ENCODE measurements around the gene GLRA1.

Gene GLRA1

DNA sequence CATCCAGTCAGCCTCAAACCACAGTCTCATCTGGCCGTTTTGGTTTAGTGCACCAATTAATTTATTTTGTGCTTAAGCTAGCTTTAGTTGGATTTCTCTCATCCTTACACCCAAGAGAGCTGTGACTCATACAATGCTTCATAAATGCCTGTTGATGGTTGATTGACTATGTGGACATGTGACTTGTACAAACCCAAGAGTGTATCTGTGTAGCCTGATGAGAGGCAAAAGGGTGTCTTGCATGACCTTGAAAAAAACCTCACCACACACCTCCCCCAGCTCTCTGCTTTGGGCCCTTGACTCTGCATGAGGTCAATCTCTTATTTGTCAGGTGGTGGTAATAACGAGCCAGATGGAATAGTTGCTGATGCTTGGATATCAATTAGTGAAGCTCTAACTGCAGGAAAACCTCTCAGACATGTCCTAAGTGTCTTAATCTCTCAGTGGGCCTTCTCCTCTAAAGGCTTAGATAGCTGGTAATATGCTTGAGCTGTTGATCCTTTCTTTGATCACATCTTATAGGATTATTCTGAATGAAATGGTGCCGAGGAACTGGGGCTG is 10.6 kb upstream of the GLRA1 start:
- Histone ChIP-seq H3K9me3 (ENCODE audit: severe bottlenecking) (peaks cover 18% of the 10 kb centered on the region), H3K27ac (peak overlapping the region; percentile 16), H3K4me3 (ENCODE audit: low read depth, low read length) (no peak overlapping the region), H3K27me3 (ENCODE audit: insufficient read depth, low read depth, severe bottlenecking) (no peaks in the 10 kb centered on the region), H3K36me3 (no peaks in the 10 kb centered on the region)
- TF ChIP-seq CTCF (IDR thresholded peaks at IDR 0.05; ENCODE audit: low read depth, low read length) = no peak
- DNase-seq = peak; percentile 81

- Histone ChIP-seq H3K4me3 (ENCODE audit: low read depth, low read length) (no peak overlapping the region), H3K36me3 (no peaks in the 10 kb centered on the region), H3K27me3 (ENCODE audit: insufficient read depth, low read depth, severe bottlenecking) (peaks cover 3% of the 10 kb centered on the region), H3K27ac (no peak overlapping the region), H3K9me3 (ENCODE audit: severe bottlenecking) (peaks cover 24% of the 10 kb centered on the region)
- DNase-seq = no peak
- TF ChIP-seq CTCF (IDR thresholded peaks at IDR 0.05; ENCODE audit: low read depth, low read length) = no peak
Observed at GRCh38 chr5:151931260-151931659, 6.6 kb upstream of the GLRA1 start.

GRCh38 chr5:151926188-151926587 is 1.5 kb upstream of the GLRA1 start:
- Histone ChIP-seq H3K9me3 (ENCODE audit: severe bottlenecking) (peaks cover 15% of the 10 kb centered on the region), H3K36me3 (no peaks in the 10 kb centered on the region), H3K27me3 (ENCODE audit: insufficient read depth, low read depth, severe bottlenecking) (peaks cover 7% of the 10 kb centered on the region), H3K4me3 (ENCODE audit: low read depth, low read length) (no peak overlapping the region), H3K27ac (peak overlapping the region; percentile 42; the same call in 1 of the 2 replicates)
- DNase-seq = peak; percentile 74
- TF ChIP-seq CTCF (IDR thresholded peaks at IDR 0.05; ENCODE audit: low read depth, low read length) = no peak

GRCh38 chr5:151925340-151925739 is 689 bp upstream of the GLRA1 start:
- H3K27me3 ChIP-seq (ENCODE audit: insufficient read depth, low read depth, severe bottlenecking) = peaks cover 7% of the 10 kb centered on the region
- peak; percentile 52 for DNase-seq
- no peaks in the 10 kb centered on the region for H3K36me3 ChIP-seq
- peak overlapping the region; percentile 36 for H3K4me3 ChIP-seq (ENCODE audit: low read depth, low read length)
- H3K27ac ChIP-seq = peak overlapping the region; percentile 42
- H3K9me3 ChIP-seq (ENCODE audit: severe bottlenecking) = peaks cover 7% of the 10 kb centered on the region
- TF ChIP-seq CTCF (IDR thresholded peaks at IDR 0.05; ENCODE audit: low read depth, low read length) = no peak

GRCh38 chr5:151923866-151924476 is 680 bp downstream of the GLRA1 start:
- H3K27me3 ChIP-seq (ENCODE audit: insufficient read depth, low read depth, severe bottlenecking) = peaks cover 7% of the 10 kb centered on the region
- H3K4me3 ChIP-seq (ENCODE audit: low read depth, low read length) = peak overlapping the region; percentile 36
- H3K36me3 ChIP-seq = no peaks in the 10 kb centered on the region
- TF ChIP-seq CTCF (IDR thresholded peaks at IDR 0.05; ENCODE audit: low read depth, low read length) = peak; percentile 93
- peak; percentile 68 for DNase-seq
- H3K9me3 ChIP-seq (ENCODE audit: severe bottlenecking) = no peaks in the 10 kb centered on the region
- no peak overlapping the region for H3K27ac ChIP-seq

GRCh38 chr5:151921916-151922315 is 2.7 kb downstream of the GLRA1 start:
- no peak overlapping the region for H3K4me3 ChIP-seq (ENCODE audit: low read depth, low read length)
- no peak for TF ChIP-seq CTCF (IDR thresholded peaks at IDR 0.05; ENCODE audit: low read depth, low read length)
- no peak overlapping the region for H3K27ac ChIP-seq
- peaks cover 6% of the 10 kb centered on the region for H3K27me3 ChIP-seq (ENCODE audit: insufficient read depth, low read depth, severe bottlenecking)
- DNase-seq = no peak
- no peaks in the 10 kb centered on the region for H3K9me3 ChIP-seq (ENCODE audit: severe bottlenecking)
- no peaks in the 10 kb centered on the region for H3K36me3 ChIP-seq

Data from WERI-Rb-1 (cell line).